Activated CD4-positive, alpha-beta memory T cell treated with anti-CD3 and anti-CD28 coated beads for 36 hours (primary cell): Measurements from ENCODE around the gene PCP2. TPM values are rescaled to one million over a fixed set of nuclear protein-coding genes. Genes with fewer than 3 reads are reported as not detected.
"Not testable (repeated sequence)": the region's sequence is repeated elsewhere in the genome, so short reads cannot be mapped to it uniquely, and the experiment has no call there.

Source experiments
- CTCF ChIA-PET: fragments of 350-600 bp; sonication (Branson Sonifier 250); formaldehyde crosslinking; loops from one replicate; lab custom pipeline; 2021; ENCODE audit warnings: antibody characterized with exemption, inconsistent platforms; lab: Charles Lee
- POLR2A ChIA-PET: fragments of 350-600 bp; sonication (Branson Sonifier 250); formaldehyde crosslinking; loops from one replicate; lab custom pipeline; 2021; ENCODE audit warnings: antibody characterized with exemption; lab: Charles Lee
- DNase-seq: peaks from one replicate; pipeline ENCODE4 v3.0.0-alpha.2; 2020
- H3K27ac Mint-ChIP-seq: one replicate; pipeline ENCODE4 v1.8.0; 2021; ENCODE audit warnings: mixed read lengths
- H3K27me3 Mint-ChIP-seq: one replicate; pipeline ENCODE4 v1.8.0; 2021; ENCODE audit warnings: mixed read lengths
- H3K36me3 Mint-ChIP-seq: one replicate; pipeline ENCODE4 v1.8.0; 2021; ENCODE audit warnings: mixed read lengths
- H3K4me1 Mint-ChIP-seq: one replicate; pipeline ENCODE4 v1.8.0; 2021; ENCODE audit warnings: low read depth, mixed read lengths
- H3K4me3 Mint-ChIP-seq: one replicate; pipeline ENCODE4 v1.8.0; 2021; ENCODE audit warnings: mild to moderate bottlenecking, mixed read lengths
- H3K9me3 Mint-ChIP-seq: one replicate; pipeline ENCODE4 v1.8.0; 2021; ENCODE audit warnings: mixed read lengths
- intact Hi-C: fragments of 100-400 bp; cut with micrococcal nuclease; formaldehyde crosslinking; loops from one replicate; pipeline ENCODE4 v1.15.1; 2023
- total RNA-seq, 2 experiments: library from RNA; stranded (reverse); gene quantifications; one replicate each; pipeline ENCODE4 v1.2.3, GENCODE V29; 2021

Gene PCP2
- total RNA-seq, 2 experiments from 2014 or later, result 0.41 to 0.62 TPM

DNA sequence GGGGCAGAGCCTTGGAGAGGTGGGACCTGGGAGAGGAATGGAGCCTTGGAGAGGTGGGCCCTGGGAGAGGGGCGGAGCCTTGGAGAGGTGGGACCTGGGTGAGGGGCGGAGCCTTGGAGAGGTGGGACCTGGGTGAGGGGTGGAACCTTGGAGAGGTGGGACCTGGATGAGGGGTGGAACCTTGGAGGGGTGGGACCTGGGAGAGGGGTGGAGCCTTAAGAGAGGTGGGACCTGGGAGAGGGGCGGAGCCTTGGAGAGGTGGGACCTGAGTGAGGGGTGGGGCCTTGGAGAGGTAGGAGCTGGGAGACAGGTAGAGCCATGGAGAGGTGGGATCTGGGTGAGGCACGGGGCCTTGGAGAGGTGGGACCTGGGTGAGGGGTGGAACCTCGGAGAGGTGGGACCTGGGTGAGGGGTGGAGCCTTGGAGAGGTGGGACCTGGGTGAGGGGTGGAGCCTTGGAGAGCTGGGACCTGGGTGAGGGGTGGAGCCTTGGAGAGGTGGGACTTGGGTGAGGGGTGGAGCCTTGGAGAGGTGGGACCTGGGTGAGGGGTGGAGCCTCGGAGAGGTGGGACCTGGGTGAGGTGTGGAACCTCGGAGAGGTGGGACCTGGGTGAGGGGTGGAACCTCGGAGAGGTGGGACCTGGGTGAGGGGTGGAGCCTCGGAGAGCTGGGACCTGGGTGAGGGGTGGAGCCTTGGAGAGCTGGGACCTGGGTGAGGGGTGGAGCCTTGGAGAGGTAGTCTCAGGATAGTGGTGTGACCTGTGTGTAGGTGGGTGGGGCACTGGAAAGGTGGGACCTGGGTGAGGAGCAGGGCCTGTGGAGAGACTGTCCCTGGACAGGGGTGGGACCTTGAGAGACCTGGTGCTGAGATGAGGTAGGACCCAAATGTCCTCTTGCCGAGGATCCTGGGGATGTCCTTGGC, 10.4 kb upstream of the PCP2 start:
- CTCF ChIA-PET, H3K27ac Mint-ChIP-seq, H3K27me3 Mint-ChIP-seq, H3K4me3 Mint-ChIP-seq, H3K9me3 Mint-ChIP-seq, intact Hi-C loops, POLR2A ChIA-PET: not testable (repeated sequence)
- peak; percentile 49 for DNase-seq
- Mint-ChIP-seq H3K4me1 (peaks cover 12% of the 10 kb centered on the region), H3K36me3 (peaks cover 16% of the 10 kb centered on the region)

DNA sequence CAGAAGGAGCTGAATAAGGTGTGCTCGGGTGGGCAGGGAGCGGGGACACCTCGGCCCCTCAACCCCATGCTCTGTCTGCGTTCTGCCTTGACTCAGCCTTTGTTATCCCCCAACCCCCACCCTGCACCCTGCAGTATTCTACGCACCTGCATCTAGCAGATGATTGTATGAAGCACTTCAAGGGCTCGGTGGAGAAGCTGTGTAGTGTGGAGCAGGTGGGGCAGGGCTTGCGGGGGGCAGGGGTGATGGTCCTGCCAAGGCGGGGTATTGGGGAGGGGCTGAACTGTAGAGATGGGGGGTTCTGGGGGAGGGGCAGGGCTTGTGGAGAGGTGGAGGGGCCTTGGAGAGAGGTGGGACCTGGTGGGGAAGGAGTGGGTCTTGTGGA, 9.5 kb upstream of the PCP2 start:
- no peaks in the 10 kb centered on the region for H3K27me3 Mint-ChIP-seq
- ChIA-PET CTCF (no interaction called here), POLR2A (no interaction called here)
- peaks cover 16% of the 10 kb centered on the region for H3K36me3 Mint-ChIP-seq
- no peak overlapping the region for H3K4me3 Mint-ChIP-seq
- no peak for DNase-seq
- H3K4me1 Mint-ChIP-seq, result peaks cover 17% of the 10 kb centered on the region
- H3K27ac Mint-ChIP-seq, result no peak overlapping the region
- intact Hi-C loops, result no loop called here
- H3K9me3 Mint-ChIP-seq, result peaks cover 4% of the 10 kb centered on the region

DNA sequence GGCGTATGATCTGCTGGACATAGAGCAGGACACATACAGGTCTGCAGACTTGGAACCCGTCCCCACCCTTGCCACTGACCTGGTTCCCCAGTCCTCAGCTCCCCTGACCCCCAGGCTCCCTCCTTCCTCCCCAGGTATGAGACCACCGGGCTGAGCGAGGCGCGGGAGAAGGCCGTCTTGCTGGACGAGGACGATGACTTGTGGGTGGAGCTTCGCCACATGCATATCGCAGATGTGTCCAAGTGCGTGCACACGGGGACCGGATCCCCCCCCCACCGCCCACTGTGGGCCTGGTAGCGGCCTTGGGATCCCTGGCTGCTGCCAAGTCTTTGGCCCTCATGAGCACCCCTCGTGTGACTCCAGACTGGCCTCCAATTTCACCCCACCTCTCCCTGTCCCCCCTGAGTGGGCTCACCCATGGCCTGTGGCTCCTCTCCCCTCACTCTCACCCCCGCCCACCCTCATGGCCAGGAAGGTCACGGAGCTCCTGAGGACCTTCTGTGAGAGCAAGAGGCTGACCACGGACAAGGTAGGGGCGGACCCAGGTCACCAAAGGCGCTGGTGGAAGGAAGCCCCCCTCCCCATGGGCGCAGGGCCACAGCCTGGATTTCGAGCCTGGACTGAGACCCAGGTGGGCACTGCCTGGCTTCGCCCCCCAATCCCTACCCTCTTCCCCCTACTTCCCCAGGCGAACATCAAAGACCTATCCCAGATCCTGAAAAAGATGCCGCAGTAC, 8.9 kb upstream of the PCP2 start:
- no peak overlapping the region for H3K27ac Mint-ChIP-seq
- peaks cover 20% of the 10 kb centered on the region for H3K4me1 Mint-ChIP-seq
- peaks cover 15% of the 10 kb centered on the region for H3K36me3 Mint-ChIP-seq
- H3K9me3 Mint-ChIP-seq, result peaks cover 4% of the 10 kb centered on the region
- no peak for DNase-seq
- intact Hi-C loops, result no loop called here
- ChIA-PET POLR2A (interaction anchor here (1.5 kb wide), 1 partner anchor 13 kb away, joined by 4 read pairs; the partner anchor contains the start of genes PET100 and XAB2), CTCF (interaction anchor here (1.3 kb wide), 1 partner anchor 9 kb away, joined by 4 read pairs; no protein-coding TSS in a partner anchor)
- no peaks in the 10 kb centered on the region for H3K27me3 Mint-ChIP-seq
- no peak overlapping the region for H3K4me3 Mint-ChIP-seq

DNA sequence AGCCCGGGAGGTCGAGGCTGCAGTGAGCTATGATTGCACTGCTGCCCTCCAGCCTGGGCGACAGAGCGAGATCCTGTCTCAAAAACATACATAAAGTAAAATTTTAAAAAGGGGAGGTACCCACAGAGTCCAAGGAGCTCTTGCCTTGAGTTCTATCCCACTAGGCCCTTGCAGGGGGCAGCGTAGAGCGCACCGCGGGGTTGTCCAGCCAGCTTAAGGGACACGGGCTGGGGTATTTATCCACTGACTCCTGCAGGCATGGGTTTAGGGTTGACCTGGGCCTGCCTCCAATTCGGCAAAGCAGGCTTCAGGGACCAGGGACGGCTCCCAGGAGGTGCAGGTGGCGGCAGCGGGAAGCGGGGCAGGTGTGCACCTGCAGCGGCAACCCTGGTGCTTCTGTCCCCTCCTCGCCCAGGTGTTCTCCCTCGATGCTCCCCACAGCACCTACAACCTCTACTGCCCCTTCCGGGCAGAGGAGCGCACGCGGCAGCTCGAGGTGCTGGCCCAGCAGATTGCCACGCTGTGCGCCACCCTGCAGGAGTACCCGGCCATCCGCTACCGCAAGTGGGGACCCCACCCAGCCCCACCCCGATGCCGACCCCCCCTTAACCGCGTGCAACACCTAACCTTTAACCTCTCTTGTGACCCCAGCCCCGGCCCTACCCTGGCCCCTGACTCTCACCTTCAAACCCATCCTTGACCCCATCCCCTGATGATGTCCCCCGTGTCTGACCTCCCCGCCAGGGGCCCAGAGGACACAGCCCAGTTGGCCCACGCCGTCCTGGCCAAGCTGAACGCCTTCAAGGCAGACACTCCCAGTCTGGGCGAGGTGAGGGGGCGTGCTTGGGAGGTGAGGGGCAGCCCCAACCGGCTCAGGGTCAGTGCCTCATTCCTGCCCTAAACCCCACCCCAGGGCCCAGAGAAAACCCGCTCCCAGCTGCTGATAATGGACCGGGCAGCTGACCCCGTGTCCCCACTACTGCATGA, 8.1 kb upstream of the PCP2 start:
- CTCF ChIA-PET, result interaction anchor here (1.3 to 1.5 kb wide), 2 partner anchors 10 to 39 kb away, joined by 4 to 8 read pairs; partner anchors contain the start of gene TRAPPC5
- peaks cover 24% of the 10 kb centered on the region for H3K4me1 Mint-ChIP-seq
- H3K4me3 Mint-ChIP-seq, result no peak overlapping the region
- intact Hi-C loops, result no loop called here
- peaks cover 4% of the 10 kb centered on the region for H3K9me3 Mint-ChIP-seq
- peaks cover 14% of the 10 kb centered on the region for H3K36me3 Mint-ChIP-seq
- POLR2A ChIA-PET, result interaction anchor here (1.5 kb wide), 1 partner anchor 12 kb away, joined by 4 read pairs; the partner anchor contains the start of genes PET100 and XAB2
- H3K27me3 Mint-ChIP-seq, result no peaks in the 10 kb centered on the region
- no peak overlapping the region for H3K27ac Mint-ChIP-seq
- DNase-seq, result no peak

DNA sequence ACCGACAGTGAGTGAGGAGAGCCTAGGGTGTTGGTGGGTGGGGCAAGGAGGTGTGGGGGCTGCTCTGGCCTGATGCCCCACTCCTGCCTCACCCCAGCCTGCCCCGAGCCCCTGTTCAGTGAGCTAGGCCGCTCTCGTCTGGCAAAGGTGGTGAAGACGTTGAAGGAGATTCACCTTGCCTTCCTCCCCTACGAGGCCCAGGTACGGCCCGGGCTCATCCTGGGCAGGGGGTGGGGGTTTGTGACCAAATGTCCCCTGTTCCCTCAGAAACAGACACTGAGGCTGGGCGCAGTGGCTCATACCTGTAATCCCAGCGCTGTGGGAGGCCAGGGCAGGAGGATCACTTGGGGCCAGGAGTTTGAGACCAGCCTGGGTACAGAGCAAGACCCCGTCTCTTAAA, 7.3 kb upstream of the PCP2 start:
- Mint-ChIP-seq H3K4me1 (peaks cover 29% of the 10 kb centered on the region), H3K36me3 (peaks cover 12% of the 10 kb centered on the region), H3K27ac (no peak overlapping the region), H3K9me3 (peaks cover 4% of the 10 kb centered on the region), H3K27me3 (no peaks in the 10 kb centered on the region), H3K4me3 (no peak overlapping the region)
- DNase-seq, result no peak
- intact Hi-C loops, result no loop called here
- ChIA-PET POLR2A (interaction anchor here (1.5 kb wide), 1 partner anchor 11 kb away, joined by 4 read pairs; the partner anchor contains the start of genes PET100 and XAB2), CTCF (interaction anchor here (1.3 to 1.5 kb wide), 2 partner anchors 10 to 40 kb away, joined by 4 to 8 read pairs; partner anchors contain the start of gene TRAPPC5)

DNA sequence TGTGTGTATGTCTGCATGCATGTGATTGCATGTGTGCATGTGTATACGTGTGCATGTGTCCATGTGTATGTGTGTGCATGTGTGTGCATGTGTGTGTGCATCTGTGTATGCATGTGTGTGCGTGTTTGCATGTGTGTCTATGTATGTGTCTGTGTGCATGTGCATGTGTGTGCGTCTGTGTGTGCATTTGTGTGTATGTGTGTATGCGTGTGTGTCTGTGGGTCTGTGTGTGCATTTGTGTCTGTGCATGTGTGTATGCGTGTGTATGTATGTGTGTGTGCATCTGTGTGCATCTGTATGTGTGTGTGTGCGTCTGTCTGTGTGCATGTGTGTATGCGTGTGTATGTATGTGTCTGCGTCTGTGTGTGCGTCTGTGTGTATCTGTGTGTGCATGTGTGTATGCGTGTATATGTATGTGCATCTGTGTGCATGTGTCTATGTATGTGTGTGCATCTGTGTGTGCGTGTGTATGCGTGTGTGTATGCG, 6.4 kb upstream of the PCP2 start:
- Mint-ChIP-seq H3K27me3 (no peaks in the 10 kb centered on the region), H3K9me3 (peaks cover 4% of the 10 kb centered on the region), H3K36me3 (peaks cover 12% of the 10 kb centered on the region), H3K4me3 (no peak overlapping the region), H3K4me1 (peaks cover 29% of the 10 kb centered on the region), H3K27ac (no peak overlapping the region)
- no peak for DNase-seq
- intact Hi-C loops, result loop anchor here (5.0 kb wide), 2 partner anchors 42 to 282 kb away; partner anchors contain the start of genes SNAPC2 and TRAPPC5
- ChIA-PET POLR2A (no interaction called here), CTCF (no interaction called here)

DNA sequence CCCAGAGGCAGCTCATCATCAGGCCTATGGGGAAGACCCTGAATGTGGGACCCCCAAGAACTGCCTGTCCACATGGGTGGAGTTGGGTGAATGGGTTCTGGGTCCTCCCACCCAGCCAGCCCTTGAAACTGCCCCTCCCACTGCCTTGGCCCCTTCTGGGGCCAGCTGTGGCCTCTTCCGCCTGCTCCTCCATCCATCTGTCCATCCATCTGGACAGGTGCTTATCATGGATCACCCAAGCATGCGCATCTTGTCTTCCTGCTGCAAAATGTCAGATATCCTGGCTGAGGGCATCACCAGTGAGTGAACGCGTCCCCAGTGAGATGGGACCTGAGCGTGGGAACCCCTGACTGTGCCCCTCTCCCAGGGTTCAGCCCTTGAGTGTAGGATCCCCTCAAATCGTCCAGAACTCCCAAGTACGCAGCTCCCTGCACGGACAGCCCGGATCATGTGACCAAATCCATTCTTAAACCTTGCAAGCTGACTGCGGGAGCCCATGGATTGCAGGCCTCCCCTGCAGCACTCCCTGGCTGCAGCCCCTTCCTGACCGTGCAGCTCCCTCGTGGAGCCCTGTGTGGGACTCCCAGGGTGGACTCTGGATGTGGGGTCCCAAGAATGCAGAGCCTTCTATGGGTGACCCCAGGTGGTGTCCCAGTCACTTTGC, 5.4 kb upstream of the PCP2 start:
- no peak for DNase-seq
- Mint-ChIP-seq H3K4me3 (no peak overlapping the region), H3K27ac (no peak overlapping the region), H3K4me1 (peaks cover 29% of the 10 kb centered on the region), H3K9me3 (peaks cover 4% of the 10 kb centered on the region), H3K27me3 (no peaks in the 10 kb centered on the region), H3K36me3 (peaks cover 7% of the 10 kb centered on the region)
- CTCF ChIA-PET, result interaction anchor here (2.0 kb wide), 1 partner anchor 42 kb away, joined by 9 read pairs; the partner anchor contains the start of gene TRAPPC5
- POLR2A ChIA-PET, result no interaction called here
- intact Hi-C loops, result loop anchor here (5.0 kb wide), 2 partner anchors 43 to 283 kb away; partner anchors contain the start of genes SNAPC2 and TRAPPC5

DNA sequence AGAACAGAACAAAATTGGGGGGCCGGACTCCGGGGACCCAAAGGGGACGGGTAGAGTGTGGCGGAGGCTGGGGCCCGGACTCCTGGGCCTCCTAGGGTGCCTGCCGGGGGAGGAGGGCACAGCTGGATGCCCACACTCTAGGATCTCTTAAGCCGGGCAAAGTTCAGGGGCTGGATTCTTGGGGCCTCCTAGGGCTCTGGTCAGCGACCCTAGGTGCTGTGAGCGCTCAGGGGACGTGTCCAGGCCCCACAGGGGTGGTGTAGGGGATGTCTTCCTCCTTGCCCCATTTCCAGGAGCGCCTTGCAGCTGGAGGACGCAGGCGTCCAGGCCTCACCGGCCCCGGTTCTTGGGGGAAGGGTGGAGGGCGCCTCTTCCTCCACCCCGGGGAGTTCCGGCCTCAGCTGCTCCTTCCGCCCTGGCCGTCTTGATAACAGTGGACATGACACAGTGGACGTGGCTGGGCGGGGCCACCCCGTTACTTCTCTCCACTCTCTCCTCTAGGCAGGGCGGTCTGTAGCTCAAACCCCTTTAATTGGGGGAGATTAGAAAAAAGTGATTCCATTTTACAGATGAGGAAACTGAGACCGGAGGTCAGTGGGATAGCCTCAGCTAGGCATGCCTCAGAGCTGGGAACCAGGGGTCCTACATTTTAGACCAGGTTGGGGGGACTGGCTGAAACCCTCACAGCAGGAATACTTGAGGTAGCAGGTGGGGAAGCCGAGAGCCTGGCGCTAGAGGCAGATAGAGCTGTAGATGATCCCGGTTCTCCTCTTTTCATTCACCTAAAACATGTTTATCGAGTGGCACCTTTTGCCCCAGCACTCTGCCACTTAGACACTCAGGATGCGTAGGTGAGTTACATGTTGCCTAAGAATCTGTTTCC, 4.1 kb upstream of the PCP2 start:
- ChIA-PET POLR2A (interaction anchor here (0.6 to 1.1 kb wide), 2 partner anchors 8 to 12 kb away, joined by 3 to 6 read pairs; partner anchors contain the start of genes PET100 and XAB2), CTCF (interaction anchor here (0.6 to 2.0 kb wide), 6 partner anchors 14 to 773 kb away, joined by 3 to 9 read pairs (median 3); partner anchors contain the start of gene TRAPPC5)
- H3K36me3 Mint-ChIP-seq, result peaks cover 7% of the 10 kb centered on the region
- peak overlapping the region; percentile 79 for H3K4me3 Mint-ChIP-seq
- H3K9me3 Mint-ChIP-seq, result peaks cover 4% of the 10 kb centered on the region
- peak; percentile 38 for DNase-seq
- H3K27me3 Mint-ChIP-seq, result no peaks in the 10 kb centered on the region
- intact Hi-C loops, result loop anchor here (1.0 to 5.0 kb wide), 3 partner anchors 8 to 285 kb away; partner anchors contain the start of genes PET100, SNAPC2, TRAPPC5 and XAB2
- peak overlapping the region; percentile 79 for H3K27ac Mint-ChIP-seq
- H3K4me1 Mint-ChIP-seq, result peaks cover 29% of the 10 kb centered on the region

DNA sequence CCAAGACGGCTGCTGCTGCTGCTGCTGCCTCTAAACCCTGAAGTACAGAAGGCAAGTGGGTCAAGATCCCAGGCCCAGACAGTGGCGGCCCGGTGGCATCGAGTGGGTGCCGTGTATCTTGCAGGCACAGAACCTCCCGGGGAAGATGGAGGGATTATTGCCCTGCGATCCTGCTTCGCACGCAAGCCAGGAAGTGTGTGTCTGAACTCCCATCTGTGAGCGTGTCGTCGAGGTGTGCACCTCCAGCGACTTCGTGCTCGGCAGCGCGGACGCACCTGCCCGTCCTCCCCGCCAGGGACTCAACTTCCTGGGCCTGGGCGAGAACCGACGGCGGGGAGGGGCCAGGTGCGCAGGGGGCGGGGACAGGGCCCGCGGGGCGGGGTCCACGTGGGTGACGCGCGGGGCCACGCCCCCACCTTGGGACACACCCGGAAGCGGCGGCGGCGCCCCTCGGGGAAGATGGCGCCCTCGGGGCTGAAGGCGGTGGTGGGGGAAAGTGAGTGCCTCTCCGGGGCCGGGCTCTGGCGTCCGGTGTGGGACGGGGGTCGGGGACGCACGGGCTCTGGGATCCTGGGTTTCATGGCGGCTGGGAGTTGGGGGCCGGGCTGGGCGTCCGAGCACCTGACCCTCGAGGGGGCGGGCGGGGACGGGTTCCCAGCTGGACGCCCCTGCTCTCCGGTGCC, 3.3 kb upstream of the PCP2 start, which contains the start of gene STXBP2:
TSS of gene STXBP2 (plus strand) at position 420 of the 683 bp plus-strand sequence. CDS start at position 460, 40 bp downstream.
- no peaks in the 10 kb centered on the region for H3K27me3 Mint-ChIP-seq
- ChIA-PET CTCF (interaction anchor here (1.0 to 2.0 kb wide), 5 partner anchors 15 to 68 kb away, joined by 3 to 9 read pairs (median 5); partner anchors contain the start of gene TRAPPC5), POLR2A (interaction anchor here (0.6 kb wide), 1 partner anchor 13 kb away, joined by 3 read pairs; no protein-coding TSS in a partner anchor)
- H3K4me1 Mint-ChIP-seq, result peaks cover 29% of the 10 kb centered on the region
- peak within 1 kb of the TSS; percentile 79 for H3K4me3 Mint-ChIP-seq
- intact Hi-C loops, result loop anchor here (1.0 to 5.0 kb wide), 3 partner anchors 8 to 285 kb away; partner anchors contain the start of genes PET100, SNAPC2, TRAPPC5 and XAB2
- peaks cover 7% of the 10 kb centered on the region for H3K36me3 Mint-ChIP-seq
- DNase-seq, result peak; percentile 95
- peak within 1 kb of the TSS; percentile 79 for H3K27ac Mint-ChIP-seq
- H3K9me3 Mint-ChIP-seq, result peaks cover 4% of the 10 kb centered on the region
